ENCODE data around the gene EPS8L2.

DNA sequence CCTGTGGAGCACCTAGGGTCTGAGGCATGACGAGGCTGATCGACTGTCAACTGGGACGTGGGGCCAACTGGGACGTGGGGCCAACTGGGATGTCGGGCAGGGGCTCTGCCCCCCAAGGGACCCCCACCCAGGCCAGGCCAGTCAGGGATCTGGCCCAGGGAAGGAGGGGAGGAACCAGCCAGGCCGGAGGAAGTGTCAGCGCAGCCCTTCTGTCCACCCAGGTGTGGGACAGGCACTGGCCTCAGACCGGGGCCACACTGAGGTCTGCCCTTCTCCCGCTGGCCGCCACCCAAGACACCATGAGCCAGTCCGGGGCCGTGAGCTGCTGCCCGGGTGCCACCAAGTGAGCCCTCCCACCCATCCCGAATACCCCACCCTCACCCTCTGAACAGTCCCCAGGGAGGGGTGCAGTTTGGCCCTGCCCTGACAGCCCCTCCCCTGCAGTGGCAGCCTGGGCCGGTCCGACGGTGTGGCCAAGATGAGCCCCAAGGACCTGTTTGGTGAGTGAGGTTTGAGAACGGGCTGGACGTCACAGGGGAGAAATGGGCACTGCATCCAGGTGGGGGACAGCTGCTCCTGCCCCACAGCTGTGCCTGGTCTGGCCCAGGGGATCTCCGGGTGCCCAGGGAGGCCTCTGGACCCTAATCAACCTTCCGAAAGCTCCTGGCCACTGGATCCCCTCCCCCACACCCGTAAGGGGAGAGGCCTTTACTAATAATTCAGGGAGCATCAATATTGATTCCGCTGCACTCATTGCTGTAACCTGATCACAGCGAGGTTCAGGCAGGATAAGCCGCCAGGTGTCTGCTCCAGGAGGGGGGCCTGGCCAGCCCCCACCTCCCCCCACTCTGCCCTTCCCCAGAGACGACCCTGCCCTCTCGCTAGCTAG is 3.3 kb downstream of the EPS8L2 start:
- no peak for TF ChIP-seq EZH2 (IDR thresholded peaks at IDR 0.05; ENCODE audit: borderline replicate concordance, insufficient read depth, low read depth, low read length, poor library complexity, severe bottlenecking)
- TF ChIP-seq, protein P1, sequence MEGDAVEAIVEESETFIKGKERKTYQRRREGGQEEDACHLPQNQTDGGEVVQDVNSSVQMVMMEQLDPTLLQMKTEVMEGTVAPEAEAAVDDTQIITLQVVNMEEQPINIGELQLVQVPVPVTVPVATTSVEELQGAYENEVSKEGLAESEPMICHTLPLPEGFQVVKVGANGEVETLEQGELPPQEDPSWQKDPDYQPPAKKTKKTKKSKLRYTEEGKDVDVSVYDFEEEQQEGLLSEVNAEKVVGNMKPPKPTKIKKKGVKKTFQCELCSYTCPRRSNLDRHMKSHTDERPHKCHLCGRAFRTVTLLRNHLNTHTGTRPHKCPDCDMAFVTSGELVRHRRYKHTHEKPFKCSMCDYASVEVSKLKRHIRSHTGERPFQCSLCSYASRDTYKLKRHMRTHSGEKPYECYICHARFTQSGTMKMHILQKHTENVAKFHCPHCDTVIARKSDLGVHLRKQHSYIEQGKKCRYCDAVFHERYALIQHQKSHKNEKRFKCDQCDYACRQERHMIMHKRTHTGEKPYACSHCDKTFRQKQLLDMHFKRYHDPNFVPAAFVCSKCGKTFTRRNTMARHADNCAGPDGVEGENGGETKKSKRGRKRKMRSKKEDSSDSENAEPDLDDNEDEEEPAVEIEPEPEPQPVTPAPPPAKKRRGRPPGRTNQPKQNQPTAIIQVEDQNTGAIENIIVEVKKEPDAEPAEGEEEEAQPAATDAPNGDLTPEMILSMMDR (IDR thresholded peaks at IDR 0.05) = no peak
